K562 (cell line): ENCODE data around the gene GTSE1. TPM values are rescaled to one million over a fixed set of nuclear protein-coding genes. Genes with fewer than 3 reads are reported as not detected.

Experiments
- BCLAF1 ChIP-seq, 2 experiments: fragments of 450-650 bp in 1 of 2; IDR thresholded peaks; 2 replicates each; pipeline ENCODE4 v1.6.1; 2011 to 2017; ENCODE audit warnings: low read depth in 2 of 2, antibody characterized with exemption in 1 of 2, borderline replicate concordance in 1 of 2, low read length in 1 of 2, mild to moderate bottlenecking in 1 of 2, mixed read lengths in 1 of 2; ENCODE audit not compliant: control insufficient read depth in 1 of 2
- DIDO1 ChIP-seq: fragments of 450-650 bp; IDR thresholded peaks from 2 replicates; pipeline ENCODE4 v1.6.1; 2016; ENCODE audit warnings: low read depth, missing biosample characterization, missing genetic modification characterization
- EHMT2 ChIP-seq: fragments of 450-650 bp; IDR thresholded peaks from 2 replicates; pipeline ENCODE4 v1.6.1; 2018; ENCODE audit warnings: antibody characterized with exemption
- FOSL1 ChIP-seq: fragments of 200-800 bp; sonication (Bioruptor generic); conservative IDR thresholded peaks from 2 replicates; pipeline ENCODE4 v1.6.1; 2016; ENCODE audit warnings: missing genetic modification characterization, missing compliant biosample characterization
- GABPB2 ChIP-seq: fragments of 250-450 bp; sonication (Bioruptor Pico); conservative IDR thresholded peaks from 2 replicates; pipeline ENCODE4 v1.5.1; 2021; ENCODE audit warnings: mild to moderate bottlenecking
- GATA2 ChIP-seq: sonication (generic); formaldehyde crosslinking; IDR thresholded peaks from 2 replicates; pipeline ENCODE4 v1.4.0; 2020; ENCODE audit warnings: mild to moderate bottlenecking, missing genetic modification reagents
- HMGN3 ChIP-seq: IDR thresholded peaks from 2 replicates; pipeline ENCODE4 v1.6.1; 2011; ENCODE audit warnings: borderline replicate concordance, low read depth, mild to moderate bottlenecking, mixed read lengths, low read length; ENCODE audit not compliant: insufficient read length; ENCODE audit errors: extremely low read depth
- ILF3 ChIP-seq: fragments of 450-650 bp; IDR thresholded peaks from 2 replicates; pipeline ENCODE4 v1.6.1; 2018; ENCODE audit warnings: antibody characterized with exemption, mild to moderate bottlenecking, moderate library complexity, borderline replicate concordance
- JUNB ChIP-seq: fragments of 450-650 bp; formaldehyde crosslinking; conservative IDR thresholded peaks from 2 replicates; pipeline ENCODE4 v1.4.0; 2020; ENCODE audit warnings: mild to moderate bottlenecking
- KAT8 ChIP-seq: fragments of 450-650 bp; IDR thresholded peaks from 2 replicates; pipeline ENCODE4 v1.6.1; 2016; ENCODE audit warnings: low read depth, mild to moderate bottlenecking
- MED1 ChIP-seq: sonication (generic); formaldehyde crosslinking; IDR thresholded peaks from 2 replicates; pipeline ENCODE4 v1.8.1; 2023; ENCODE audit warnings: missing genetic modification reagents, borderline replicate concordance
- NFIC ChIP-seq: fragments of 450-650 bp; IDR thresholded peaks from 2 replicates; pipeline ENCODE4 v1.6.1; 2017; ENCODE audit warnings: mild to moderate bottlenecking, inconsistent platforms
- SAFB ChIP-seq: fragments of 200-400 bp; formaldehyde crosslinking; IDR thresholded peaks from 2 replicates; pipeline ENCODE4 v1.6.1; 2017; ENCODE audit warnings: low read depth, low read length, borderline replicate concordance
- SIX5 ChIP-seq, 2 experiments: IDR thresholded peaks; 2 replicates each; pipeline ENCODE4 v1.6.1; 2011; ENCODE audit warnings: low read length in 2 of 2, borderline replicate concordance in 1 of 2, low read depth in 1 of 2, mild to moderate bottlenecking in 1 of 2, moderate library complexity in 1 of 2; ENCODE audit not compliant: insufficient read depth in 1 of 2
- SMARCB1 ChIP-seq: IDR thresholded peaks from 2 replicates; pipeline ENCODE4 v1.6.1; 2011; ENCODE audit warnings: improper control_type of control experiment, low read depth; ENCODE audit not compliant: insufficient read length
- ZBTB9 ChIP-seq: fragments of 450-650 bp; formaldehyde crosslinking; IDR thresholded peaks from 2 replicates; pipeline ENCODE4 v1.4.0; 2020; ENCODE audit warnings: mild to moderate bottlenecking, moderate library complexity
- ZFP91 ChIP-seq: sonication (generic); formaldehyde crosslinking; IDR thresholded peaks from 2 replicates; pipeline ENCODE4 v1.8.0; 2022; ENCODE audit warnings: mild to moderate bottlenecking, missing genetic modification reagents
- ZNF77 ChIP-seq: fragments of 250-450 bp; sonication (Bioruptor Pico); IDR thresholded peaks from 2 replicates; pipeline ENCODE4 v1.5.0; 2020
- polyA plus RNA-seq, 8 experiments: library from polyadenylated mRNA; depleted of rRNA in 4 of 8; stranded (reverse) in 5 of 8; unstranded in 3 of 8; fragments of >200 nt; fragmentation: Nextera tagmentation in 2 of 8; fragmentation: Illumina TruSeq in 1 of 8; extraction: Ambion mirVana in 2 of 8; extraction: Trizol in 1 of 8; gene quantifications; 2 replicates each; pipeline versions ENCODE4 v1.2.1 to v1.2.3, GENCODE V29; 2011 to 2014; ENCODE audit warnings: inconsistent platforms in 1 of 8, missing spikeins in 1 of 8
- total RNA-seq, 7 experiments: library from RNA; depleted of rRNA in 6 of 7; stranded (reverse); fragments of >200 nt in 6 of 7; fragmentation: Illumina TruSeq in 2 of 7; extraction: Trizol in 2 of 7; gene quantifications; 2 replicates each; pipeline versions ENCODE4 v1.2.1 to v1.2.3, GENCODE V29; 2011 to 2021; ENCODE audit warnings: low replicate concordance in 1 of 7
- TF ChIP-seq, protein P1 (sequence below): sonication (generic); formaldehyde crosslinking; IDR thresholded peaks from 2 replicates; pipeline ENCODE4 v1.8.0; 2022; ENCODE audit warnings: missing genetic modification reagents, mild to moderate bottlenecking, borderline replicate concordance

Gene GTSE1
- total and polyA plus RNA-seq, 9 of the 15 experiments (the other 6 are each of a cell fraction or from before 2014, with no cell fraction given), result 2.5 to 22.5 (median 12.9) TPM

DNA sequence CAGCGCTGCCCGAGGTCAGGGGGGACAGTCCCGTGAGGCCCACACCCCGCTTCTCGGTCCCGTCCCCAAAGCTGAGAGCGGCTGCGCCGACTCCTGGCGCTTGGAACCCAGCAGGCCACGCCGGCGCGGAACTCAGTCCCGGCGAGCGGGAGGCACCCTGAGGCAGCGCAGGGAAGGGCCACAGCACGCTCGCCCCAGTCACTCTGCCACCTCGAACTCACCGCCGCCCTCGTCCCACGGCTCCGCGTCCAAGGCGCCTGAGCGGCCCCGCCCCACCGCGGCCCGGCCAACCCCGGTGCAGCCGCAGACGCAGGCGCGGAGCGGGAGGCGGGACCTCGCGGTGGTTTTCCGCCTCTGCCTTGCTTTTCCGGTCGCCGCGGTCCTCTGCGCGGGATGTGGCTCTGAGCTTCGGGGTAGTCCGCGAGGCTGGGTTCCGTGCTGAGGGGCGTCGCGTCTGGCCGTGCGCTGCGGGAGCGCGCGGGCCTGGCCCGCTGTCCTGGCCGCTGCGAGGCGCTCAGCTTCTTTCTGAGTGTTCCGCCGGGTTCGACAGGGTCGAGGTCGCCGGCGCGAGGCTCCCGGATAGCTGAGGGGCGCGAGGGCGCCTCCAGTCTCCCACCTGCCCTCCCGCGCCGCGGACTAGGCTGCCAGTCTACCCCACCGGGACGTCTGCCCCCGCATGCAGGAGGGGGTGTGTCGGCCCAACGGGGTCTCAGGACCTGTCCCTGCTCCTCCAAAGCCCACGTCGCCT is 46.5 kb upstream of the GTSE1 start, which contains the start of gene CDPF1 (continued):
- TF ChIP-seq BCLAF1 (IDR thresholded peaks at IDR 0.05; ENCODE audit: borderline replicate concordance in 1 of 2, control insufficient read depth in 1 of 2, low read depth in 2 of 2, low read length in 1 of 2) (no peak), SMARCB1 (no peak), HMGN3 (peak; percentile 41), EHMT2 (no peak), ZFP91 (CRISPR knock-in tag) (no peak), ZNF77 (CRISPR knock-in tag) (no peak), KAT8 (no peak), GATA2 (CRISPR knock-in tag) (no peak), GABPB2 (CRISPR knock-in tag) (no peak), NFIC (no peak), ILF3 (no peak), ZBTB9 (CRISPR knock-in tag) (0 out of 2 replicates have a peak, but pooled peaks have one; percentile 16), SIX5 (IDR thresholded peaks at IDR 0.05; ENCODE audit: borderline replicate concordance in 1 of 2, insufficient read depth in 1 of 2, low read depth in 1 of 2, low read length in 2 of 2) (no peak), DIDO1 (tag) (no peak), MED1 (CRISPR knock-in tag) (no peak), JUNB (no peak), SAFB (peak; percentile 50; the same call in 1 of the 2 replicates), FOSL1 (tag) (no peak)
- TF ChIP-seq, protein P1, sequence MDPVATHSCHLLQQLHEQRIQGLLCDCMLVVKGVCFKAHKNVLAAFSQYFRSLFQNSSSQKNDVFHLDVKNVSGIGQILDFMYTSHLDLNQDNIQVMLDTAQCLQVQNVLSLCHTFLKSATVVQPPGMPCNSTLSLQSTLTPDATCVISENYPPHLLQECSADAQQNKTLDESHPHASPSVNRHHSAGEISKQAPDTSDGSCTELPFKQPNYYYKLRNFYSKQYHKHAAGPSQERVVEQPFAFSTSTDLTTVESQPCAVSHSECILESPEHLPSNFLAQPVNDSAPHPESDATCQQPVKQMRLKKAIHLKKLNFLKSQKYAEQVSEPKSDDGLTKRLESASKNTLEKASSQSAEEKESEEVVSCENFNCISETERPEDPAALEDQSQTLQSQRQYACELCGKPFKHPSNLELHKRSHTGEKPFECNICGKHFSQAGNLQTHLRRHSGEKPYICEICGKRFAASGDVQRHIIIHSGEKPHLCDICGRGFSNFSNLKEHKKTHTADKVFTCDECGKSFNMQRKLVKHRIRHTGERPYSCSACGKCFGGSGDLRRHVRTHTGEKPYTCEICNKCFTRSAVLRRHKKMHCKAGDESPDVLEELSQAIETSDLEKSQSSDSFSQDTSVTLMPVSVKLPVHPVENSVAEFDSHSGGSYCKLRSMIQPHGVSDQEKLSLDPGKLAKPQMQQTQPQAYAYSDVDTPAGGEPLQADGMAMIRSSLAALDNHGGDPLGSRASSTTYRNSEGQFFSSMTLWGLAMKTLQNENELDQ (CRISPR knock-in tag), result no peak
